GM12874 (cell line): ENCODE data around the gene RDH14.

Source experiments
- CTCF ChIP-seq: IDR thresholded peaks from 2 replicates; pipeline ENCODE4 v1.5.1; 2011; ENCODE audit warnings: low read depth, mild to moderate bottlenecking, control low read depth, low read length, moderate library complexity; ENCODE audit not compliant: insufficient read depth

The RDH14 gene

GRCh38 chr2:18588802-18589201 lies 28.3 kb upstream of the RDH14 start:
- TF ChIP-seq CTCF, result no peak

- TF ChIP-seq CTCF, result no peak
These were observed 27.6 kb upstream of the RDH14 start for GRCh38 chr2:18588049-18588448.

GRCh38 chr2:18585526-18585925 lies 25.1 kb upstream of the RDH14 start:
- no peak for TF ChIP-seq CTCF

- no peak for TF ChIP-seq CTCF
These were observed 24.1 kb upstream of the RDH14 start for GRCh38 chr2:18584608-18584954.

- TF ChIP-seq CTCF, result no peak
These were observed 23.6 kb upstream of the RDH14 start for GRCh38 chr2:18583905-18584607.

- no peak for TF ChIP-seq CTCF
These were observed 20.2 kb upstream of the RDH14 start for GRCh38 chr2:18580606-18581005.

GRCh38 chr2:18578033-18578432 lies 17.6 kb upstream of the RDH14 start:
- no peak for TF ChIP-seq CTCF
